ENCODE results near the gene CEBPZ. TPM values are rescaled to one million over a fixed set of nuclear protein-coding genes. Genes with fewer than 3 reads are reported as not detected.

The CEBPZ gene
- polyA plus RNA-seq, 1 experiment, result 3.7 TPM

DNA sequence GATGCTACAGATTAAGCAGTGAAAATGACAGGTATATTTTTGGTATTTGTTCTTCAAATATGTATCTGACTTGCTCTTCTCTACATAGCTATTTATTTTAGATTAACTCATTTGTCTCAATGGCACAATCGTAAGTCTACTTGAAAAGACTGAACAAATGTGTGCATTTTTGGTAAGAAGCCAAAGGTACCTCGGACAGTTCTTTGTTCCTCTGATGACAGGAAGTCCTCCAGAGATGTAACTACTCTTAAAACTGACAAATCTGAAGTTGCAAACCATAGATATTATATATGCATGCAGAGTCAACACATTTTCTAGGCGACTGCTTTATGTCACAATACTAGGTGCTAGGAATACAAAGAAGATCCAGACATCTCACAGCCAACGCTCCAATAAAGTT lies 36.7 kb upstream of the CEBPZ start:
- DNase-seq (ENCODE audit: low read depth), result no peak
- H3K36me3 ChIP-seq (ENCODE audit: control insufficient read depth, insufficient read depth, low read length), result no peaks in the 10 kb centered on the region; the same call in 1 of the 2 replicates
- TF ChIP-seq, protein P1, sequence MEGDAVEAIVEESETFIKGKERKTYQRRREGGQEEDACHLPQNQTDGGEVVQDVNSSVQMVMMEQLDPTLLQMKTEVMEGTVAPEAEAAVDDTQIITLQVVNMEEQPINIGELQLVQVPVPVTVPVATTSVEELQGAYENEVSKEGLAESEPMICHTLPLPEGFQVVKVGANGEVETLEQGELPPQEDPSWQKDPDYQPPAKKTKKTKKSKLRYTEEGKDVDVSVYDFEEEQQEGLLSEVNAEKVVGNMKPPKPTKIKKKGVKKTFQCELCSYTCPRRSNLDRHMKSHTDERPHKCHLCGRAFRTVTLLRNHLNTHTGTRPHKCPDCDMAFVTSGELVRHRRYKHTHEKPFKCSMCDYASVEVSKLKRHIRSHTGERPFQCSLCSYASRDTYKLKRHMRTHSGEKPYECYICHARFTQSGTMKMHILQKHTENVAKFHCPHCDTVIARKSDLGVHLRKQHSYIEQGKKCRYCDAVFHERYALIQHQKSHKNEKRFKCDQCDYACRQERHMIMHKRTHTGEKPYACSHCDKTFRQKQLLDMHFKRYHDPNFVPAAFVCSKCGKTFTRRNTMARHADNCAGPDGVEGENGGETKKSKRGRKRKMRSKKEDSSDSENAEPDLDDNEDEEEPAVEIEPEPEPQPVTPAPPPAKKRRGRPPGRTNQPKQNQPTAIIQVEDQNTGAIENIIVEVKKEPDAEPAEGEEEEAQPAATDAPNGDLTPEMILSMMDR (IDR thresholded peaks at IDR 0.05; ENCODE audit: insufficient read depth, low read depth, low read length), result no peak
- H3K27me3 ChIP-seq (ENCODE audit: control insufficient read depth, insufficient read depth, low read length), result no peaks in the 10 kb centered on the region
- ChIA-PET POLR2A (no interaction called here), CTCF (no interaction called here)
- no peak overlapping the region for H3K4me3 ChIP-seq (ENCODE audit: low read depth, low read length)

- POLR2A ChIA-PET, result no interaction called here
- no peak for DNase-seq (ENCODE audit: low read depth)
- no peak overlapping the region for H3K4me3 ChIP-seq (ENCODE audit: low read depth, low read length)
- TF ChIP-seq, protein P1 (IDR thresholded peaks at IDR 0.05; ENCODE audit: insufficient read depth, low read depth, low read length), result no peak
- H3K27me3 ChIP-seq (ENCODE audit: control insufficient read depth, insufficient read depth, low read length), result no peaks in the 10 kb centered on the region
- CTCF ChIA-PET, result no interaction called here
- no peaks in the 10 kb centered on the region; the same call in 1 of the 2 replicates for H3K36me3 ChIP-seq (ENCODE audit: control insufficient read depth, insufficient read depth, low read length)
These were observed 36.3 kb upstream of the CEBPZ start for GRCh38 chr2:37267685-37268084.

- H3K36me3 ChIP-seq (ENCODE audit: control insufficient read depth, insufficient read depth, low read length), result no peaks in the 10 kb centered on the region
- ChIA-PET CTCF (interaction anchor here (0.7 kb wide), 1 partner anchor 111 kb away, joined by 3 read pairs; no protein-coding TSS in a partner anchor), POLR2A (no interaction called here)
- no peak overlapping the region for H3K4me3 ChIP-seq (ENCODE audit: low read depth, low read length)
- DNase-seq (ENCODE audit: low read depth), result no peak
- no peaks in the 10 kb centered on the region for H3K27me3 ChIP-seq (ENCODE audit: control insufficient read depth, insufficient read depth, low read length)
- TF ChIP-seq, protein P1 (IDR thresholded peaks at IDR 0.05; ENCODE audit: insufficient read depth, low read depth, low read length), result no peak
These were observed 32.4 kb upstream of the CEBPZ start for GRCh38 chr2:37263839-37264238.

GRCh38 chr2:37262522-37262921 lies 31.1 kb upstream of the CEBPZ start:
- no peak overlapping the region for H3K4me3 ChIP-seq (ENCODE audit: low read depth, low read length)
- ChIA-PET CTCF (interaction anchor here (0.7 kb wide), 1 partner anchor 11 kb away, joined by 3 read pairs; no protein-coding TSS in a partner anchor), POLR2A (no interaction called here)
- H3K36me3 ChIP-seq (ENCODE audit: control insufficient read depth, insufficient read depth, low read length), result no peaks in the 10 kb centered on the region
- no peaks in the 10 kb centered on the region for H3K27me3 ChIP-seq (ENCODE audit: control insufficient read depth, insufficient read depth, low read length)
- no peak for DNase-seq (ENCODE audit: low read depth)
- TF ChIP-seq, protein P1 (IDR thresholded peaks at IDR 0.05; ENCODE audit: insufficient read depth, low read depth, low read length), result no peak

GRCh38 chr2:37250869-37251740 lies 19.7 kb upstream of the CEBPZ start:
- ChIA-PET POLR2A (no interaction called here), CTCF (no interaction called here)
- Histone ChIP-seq H3K36me3 (ENCODE audit: control insufficient read depth, insufficient read depth, low read length) (peaks cover 2% of the 10 kb centered on the region; the same call in 1 of the 2 replicates), H3K4me3 (ENCODE audit: low read depth, low read length) (no peak overlapping the region), H3K27me3 (ENCODE audit: control insufficient read depth, insufficient read depth, low read length) (no peaks in the 10 kb centered on the region)
- no peak for DNase-seq (ENCODE audit: low read depth)
- TF ChIP-seq, protein P1 (IDR thresholded peaks at IDR 0.05; ENCODE audit: insufficient read depth, low read depth, low read length), result no peak

All from BJ (cell line).